Peyer's patch (tissue), 4 donors: ENCODE results near the gene CCDC85B.

ENCODE experiments used
- POLR2A ChIP-seq, 2 donors: fragments of 450-650 bp; IDR thresholded peaks; one replicate each; pipeline ENCODE4 v1.5.1; 2017; ENCODE audit warnings: antibody characterized with exemption in 2 of 2, mild to moderate bottlenecking in 2 of 2, moderate library complexity in 2 of 2
- TF ChIP-seq, protein P1 (sequence below), 6 experiments: fragments of 450-650 bp in 4 of 6; fragments of 200-600 bp in 2 of 6; sonication (generic) in 1 of 6; IDR thresholded peaks; one replicate each; pipeline ENCODE4 v1.5.1; 2017 to 2019; ENCODE audit warnings: antibody characterized with exemption in 6 of 6, mild to moderate bottlenecking in 3 of 6, moderate library complexity in 1 of 6

GRCh38 chr11:65890324-65891218 lies at the start of gene CCDC85B:
- TF ChIP-seq, protein P1, sequence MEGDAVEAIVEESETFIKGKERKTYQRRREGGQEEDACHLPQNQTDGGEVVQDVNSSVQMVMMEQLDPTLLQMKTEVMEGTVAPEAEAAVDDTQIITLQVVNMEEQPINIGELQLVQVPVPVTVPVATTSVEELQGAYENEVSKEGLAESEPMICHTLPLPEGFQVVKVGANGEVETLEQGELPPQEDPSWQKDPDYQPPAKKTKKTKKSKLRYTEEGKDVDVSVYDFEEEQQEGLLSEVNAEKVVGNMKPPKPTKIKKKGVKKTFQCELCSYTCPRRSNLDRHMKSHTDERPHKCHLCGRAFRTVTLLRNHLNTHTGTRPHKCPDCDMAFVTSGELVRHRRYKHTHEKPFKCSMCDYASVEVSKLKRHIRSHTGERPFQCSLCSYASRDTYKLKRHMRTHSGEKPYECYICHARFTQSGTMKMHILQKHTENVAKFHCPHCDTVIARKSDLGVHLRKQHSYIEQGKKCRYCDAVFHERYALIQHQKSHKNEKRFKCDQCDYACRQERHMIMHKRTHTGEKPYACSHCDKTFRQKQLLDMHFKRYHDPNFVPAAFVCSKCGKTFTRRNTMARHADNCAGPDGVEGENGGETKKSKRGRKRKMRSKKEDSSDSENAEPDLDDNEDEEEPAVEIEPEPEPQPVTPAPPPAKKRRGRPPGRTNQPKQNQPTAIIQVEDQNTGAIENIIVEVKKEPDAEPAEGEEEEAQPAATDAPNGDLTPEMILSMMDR (IDR thresholded peaks at IDR 0.05) = peak in 4 of 6 experiments; percentile 19 to 38 (median 37)
- peak; percentile 83 to 95 for TF ChIP-seq POLR2A (IDR thresholded peaks at IDR 0.05)
